GM12892 (cell line): ENCODE results near the gene RGL4.

ENCODE experiments used
- POLR2A ChIP-seq: IDR thresholded peaks from 2 replicates; pipeline ENCODE4 v1.6.1; 2011; ENCODE audit warnings: low read depth, low read length, control low read depth
- POLR2AphosphoS5 ChIP-seq: IDR thresholded peaks from 2 replicates; pipeline ENCODE4 v1.6.1; 2011; ENCODE audit warnings: low read depth, low read length, control low read depth
- TAF1 ChIP-seq: IDR thresholded peaks from 2 replicates; pipeline ENCODE4 v1.6.1; 2011; ENCODE audit warnings: low read depth, mild to moderate bottlenecking, control low read depth, low read length, borderline replicate concordance

GRCh38 chr22:23695571-23696325 is 4.9 kb downstream of the RGL4 start:
- TF ChIP-seq POLR2A (no peak), POLR2AphosphoS5 (no peak), TAF1 (no peak)
